SU-DHL-6 (cell line): ENCODE data around the gene ADAR.

ENCODE experiments used
- H2AFZ ChIP-seq: fragments of 200-600 bp; sonication (generic); 2 replicates; pipeline ENCODE4 v1.6.1; 2014; ENCODE audit warnings: low read depth, mild to moderate bottlenecking, moderate library complexity, mixed read lengths, antibody characterized with exemption, low read length; ENCODE audit not compliant: severe bottlenecking
- H3F3A ChIP-seq: fragments of 200-600 bp; shearing (Covaris generic); 2 replicates; pipeline ENCODE4 v1.6.0; 2016; ENCODE audit warnings: antibody characterized with exemption, mild to moderate bottlenecking; ENCODE audit not compliant: insufficient read depth
- H3K27ac ChIP-seq: fragments of 200-600 bp; sonication (generic); 2 replicates; pipeline ENCODE4 v1.5.1; 2016; ENCODE audit warnings: low read depth, mild to moderate bottlenecking, low read length, moderate library complexity, mixed read lengths
- H3K27me3 ChIP-seq: fragments of 200-600 bp; sonication (generic), shearing (Covaris generic); 2 replicates; pipeline ENCODE4 v1.6.0; 2014; ENCODE audit warnings: mild to moderate bottlenecking, low read length
- H3K36me3 ChIP-seq: fragments of 200-600 bp; sonication (generic); 2 replicates; pipeline ENCODE4 v1.6.1; 2014; ENCODE audit warnings: mild to moderate bottlenecking, low read length, mixed read lengths
- H3K4me2 ChIP-seq: fragments of 300-600, 200-600 bp; shearing (Covaris generic), sonication (generic); 2 replicates; pipeline ENCODE4 v1.6.0; 2014; ENCODE audit warnings: low read length, low read depth, mild to moderate bottlenecking; ENCODE audit not compliant: poor library complexity, severe bottlenecking
- H3K4me3 ChIP-seq: fragments of 200-600 bp; sonication (generic); 2 replicates; pipeline ENCODE4 v1.5.1; 2014; ENCODE audit warnings: antibody characterized with exemption, low read length, mild to moderate bottlenecking, mixed read lengths; ENCODE audit not compliant: insufficient read depth, poor library complexity, severe bottlenecking
- H3K79me2 ChIP-seq: fragments of 200-600 bp; sonication (generic); 2 replicates; pipeline ENCODE4 v1.6.1; 2014; ENCODE audit warnings: mild to moderate bottlenecking, low read length, moderate library complexity; ENCODE audit not compliant: insufficient read depth
- H3K9ac ChIP-seq: fragments of 200-600 bp; sonication (generic); 2 replicates; pipeline ENCODE4 v1.7.0; 2014; ENCODE audit warnings: mild to moderate bottlenecking, low read length
- H3K9me2 ChIP-seq: fragments of 200-600 bp; sonication (generic); replicated peaks from 2 replicates; pipeline ENCODE4 v1.6.1; 2014; ENCODE audit warnings: low read length; ENCODE audit not compliant: insufficient read depth
- H3K9me3 ChIP-seq: fragments of 200-600 bp; sonication (generic); 2 replicates; pipeline ENCODE4 v1.6.1; 2014; ENCODE audit warnings: low read length, mixed read lengths; ENCODE audit not compliant: insufficient read depth
- H4K20me1 ChIP-seq: fragments of 200-600 bp; sonication (generic); 2 replicates; pipeline ENCODE4 v1.6.1; 2014; ENCODE audit warnings: low read depth, mild to moderate bottlenecking, antibody characterized with exemption, low read length, moderate library complexity, mixed read lengths
- CTCF ChIP-seq: fragments of 200-600 bp; sonication (generic); IDR thresholded peaks from one replicate; pipeline ENCODE4 v1.5.1; 2017; ENCODE audit warnings: antibody characterized with exemption, mild to moderate bottlenecking, low read length, moderate library complexity; ENCODE audit not compliant: insufficient read depth, poor library complexity, severe bottlenecking
- EZH2phosphoT487 ChIP-seq: fragments of 200-600 bp; sonication (generic), shearing (Covaris generic); conservative IDR thresholded peaks from 2 replicates; pipeline ENCODE4 v1.6.1; 2018; ENCODE audit warnings: mild to moderate bottlenecking, antibody characterized with exemption, low read length, moderate library complexity, mixed read lengths

ADAR gene

DNA sequence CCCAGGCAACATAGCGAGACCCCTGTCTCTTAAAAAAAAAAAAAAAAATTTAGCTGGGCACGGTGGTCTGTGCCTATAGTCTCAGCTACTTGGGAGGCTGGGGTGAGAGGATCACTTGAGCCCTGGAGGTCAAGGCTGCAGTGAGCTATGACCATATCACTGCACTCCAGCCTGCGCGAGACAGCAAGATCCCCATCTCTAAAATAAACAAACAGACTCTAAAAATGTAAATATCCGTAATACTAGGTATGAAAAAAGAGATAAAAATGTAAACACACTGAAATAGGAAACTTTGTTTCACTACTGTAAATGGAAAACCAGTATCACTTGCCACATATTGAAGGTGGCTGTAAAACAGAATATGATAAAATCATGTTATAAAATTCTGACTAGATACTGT is 17.2 kb downstream of the ADAR start:
- no peaks in the 10 kb centered on the region for H4K20me1 ChIP-seq
- no peaks in the 10 kb centered on the region for H3K9me2 ChIP-seq
- H3K36me3 ChIP-seq = peaks cover 39% of the 10 kb centered on the region; the same call in 1 of the 2 replicates
- no peak overlapping the region for H2AFZ ChIP-seq
- no peak overlapping the region for H3K4me3 ChIP-seq
- no peak overlapping the region for H3K27ac ChIP-seq
- H3K9me3 ChIP-seq = no peaks in the 10 kb centered on the region
- H3K4me2 ChIP-seq = no peak overlapping the region
- no peak overlapping the region for H3K9ac ChIP-seq
- no peaks in the 10 kb centered on the region for H3K27me3 ChIP-seq
- no peaks in the 10 kb centered on the region for H3F3A ChIP-seq
- TF ChIP-seq EZH2phosphoT487 = no peak
- TF ChIP-seq CTCF = no peak
- H3K79me2 ChIP-seq = no peaks in the 10 kb centered on the region

- no peaks in the 10 kb centered on the region for H3K27me3 ChIP-seq
- H3K9me2 ChIP-seq = no peaks in the 10 kb centered on the region
- no peak overlapping the region for H3K4me2 ChIP-seq
- H2AFZ ChIP-seq = no peak overlapping the region
- H3F3A ChIP-seq = no peaks in the 10 kb centered on the region
- TF ChIP-seq CTCF (no peak), EZH2phosphoT487 (no peak)
- no peaks in the 10 kb centered on the region for H3K9me3 ChIP-seq
- H3K36me3 ChIP-seq = peaks cover 38% of the 10 kb centered on the region; the same call in 1 of the 2 replicates
- H4K20me1 ChIP-seq = no peaks in the 10 kb centered on the region
- H3K9ac ChIP-seq = no peak overlapping the region
- H3K4me3 ChIP-seq = no peak overlapping the region
- no peaks in the 10 kb centered on the region for H3K79me2 ChIP-seq
- no peak overlapping the region for H3K27ac ChIP-seq
Observed at GRCh38 chr1:154589780-154590179, 18.2 kb downstream of the ADAR start.

DNA sequence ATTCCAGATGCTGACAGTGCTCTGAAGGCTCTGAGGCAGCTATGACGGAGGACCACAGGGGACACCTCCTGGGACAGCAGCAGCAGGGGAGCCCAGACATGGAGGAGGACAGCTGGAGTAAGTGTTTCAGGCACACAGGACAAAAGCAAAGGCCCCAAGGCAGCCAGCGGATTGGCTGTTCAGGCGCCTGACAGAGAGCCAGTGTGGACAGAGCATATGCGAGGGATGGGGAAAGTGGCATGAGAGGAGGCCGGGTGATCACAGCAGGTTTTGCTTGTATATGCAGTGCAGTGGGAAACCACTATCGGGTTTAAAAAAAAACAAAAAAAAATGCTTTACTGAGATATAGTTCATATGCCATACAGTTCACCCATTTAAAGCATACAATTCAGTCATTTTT is 21.3 kb downstream of the ADAR start:
- H3K27ac ChIP-seq = no peak overlapping the region
- no peak overlapping the region for H3K4me3 ChIP-seq
- no peaks in the 10 kb centered on the region for H3K79me2 ChIP-seq
- no peaks in the 10 kb centered on the region for H3K9me2 ChIP-seq
- no peak overlapping the region for H3K9ac ChIP-seq
- TF ChIP-seq CTCF = no peak
- TF ChIP-seq EZH2phosphoT487 = no peak
- peaks cover 37% of the 10 kb centered on the region for H3K36me3 ChIP-seq
- no peaks in the 10 kb centered on the region for H4K20me1 ChIP-seq
- no peak overlapping the region for H3K4me2 ChIP-seq
- no peaks in the 10 kb centered on the region for H3K9me3 ChIP-seq
- no peaks in the 10 kb centered on the region for H3F3A ChIP-seq
- H3K27me3 ChIP-seq = no peaks in the 10 kb centered on the region
- no peak overlapping the region for H2AFZ ChIP-seq

GRCh38 chr1:154586231-154586630 is 21.8 kb downstream of the ADAR start:
- Histone ChIP-seq H3K4me3 (no peak overlapping the region), H3K27ac (no peak overlapping the region), H3K79me2 (no peaks in the 10 kb centered on the region), H3K4me2 (no peak overlapping the region), H4K20me1 (no peaks in the 10 kb centered on the region), H3K27me3 (no peaks in the 10 kb centered on the region), H3F3A (no peaks in the 10 kb centered on the region), H3K36me3 (peaks cover 37% of the 10 kb centered on the region), H3K9ac (no peak overlapping the region), H3K9me3 (no peaks in the 10 kb centered on the region), H3K9me2 (no peaks in the 10 kb centered on the region), H2AFZ (no peak overlapping the region)
- TF ChIP-seq CTCF (no peak), EZH2phosphoT487 (no peak)
